PFSK-1 (cell line): ENCODE data around the gene FOXO3.

Experiments used
- FOXP2 ChIP-seq: optimal IDR thresholded peaks from 2 replicates; pipeline ENCODE3; 2011; ENCODE audit warnings: borderline replicate concordance, control low read depth, inconsistent platforms; ENCODE audit not compliant: insufficient read depth; ENCODE audit errors: extremely low read length, extremely low read depth
- POLR2AphosphoS5 ChIP-seq: IDR thresholded peaks from 2 replicates; pipeline ENCODE4 v1.6.1; 2012; ENCODE audit warnings: low read depth, mild to moderate bottlenecking, control low read depth, low read length, moderate library complexity
- REST ChIP-seq, 2 experiments: IDR thresholded peaks; 2 replicates each; pipeline versions ENCODE4 v1.6.1 to v1.8.0; 2011 to 2012; ENCODE audit warnings: low read depth in 2 of 2, low read length in 2 of 2, control low read depth in 1 of 2, inconsistent platforms in 1 of 2, mild to moderate bottlenecking in 1 of 2, moderate library complexity in 1 of 2; ENCODE audit not compliant: insufficient read depth in 1 of 2
- SIN3A ChIP-seq: IDR thresholded peaks from 2 replicates; pipeline ENCODE4 v1.6.1; 2012; ENCODE audit warnings: mild to moderate bottlenecking, low read length, moderate library complexity, borderline replicate concordance; ENCODE audit not compliant: insufficient read depth
- TAF1 ChIP-seq: IDR thresholded peaks from 2 replicates; pipeline ENCODE4 v1.6.1; 2012; ENCODE audit warnings: low read length, control low read depth, borderline replicate concordance; ENCODE audit not compliant: insufficient read depth

- TF ChIP-seq POLR2AphosphoS5 (no peak), REST (IDR thresholded peaks at IDR 0.05; ENCODE audit: insufficient read depth in 1 of 2, low read depth in 2 of 2, low read length in 2 of 2) (no peak), SIN3A (no peak), TAF1 (no peak), FOXP2 (no peak)
These were observed 31.8 kb upstream of the FOXO3 start for GRCh38 chr6:108528878-108529277.
